IMR-90 (cell line): ENCODE measurements around the gene PALLD. TPM values are rescaled to one million over a fixed set of nuclear protein-coding genes. Genes with fewer than 3 reads are reported as not detected.

Source experiments
- ATAC-seq: fragments of 200-7000 bp; cut with Tn5 transposase; 2 replicates; pipeline ENCODE4 v1.9.1; 2020; ENCODE audit warnings: low read depth, mild to moderate bottlenecking, moderate library complexity
- BruUV-seq: library from RNA; stranded (reverse); fragments of 400-500 nt; replicated peaks from 2 replicates; lab custom pipeline; 2021; lab: Mats Ljungman, UMichigan
- CTCF ChIA-PET: fragments of 300-600 bp; formaldehyde crosslinking; extraction: SDS; loops from one replicate; lab custom pipeline; 2021; ENCODE audit warnings: antibody characterized with exemption; lab: Yijun Ruan, JAX
- POLR2A ChIA-PET: fragments of 300-600 bp; sonication (Branson Sonifier 250); formaldehyde crosslinking; loops from one replicate; lab custom pipeline; 2022; ENCODE audit warnings: antibody characterized with exemption; ENCODE audit not compliant: unreplicated experiment; lab: Charles Lee
- DNase-seq: peaks from one replicate; pipeline ENCODE4 v3.0.0; 2013
- H2AFZ ChIP-seq: replicated peaks from 2 replicates; pipeline ENCODE3; 2013; ENCODE audit warnings: low read length, mild to moderate bottlenecking; ENCODE audit not compliant: poor library complexity
- H2AK5ac ChIP-seq: 2 replicates; pipeline ENCODE4 v1.6.1; 2013; ENCODE audit warnings: low read depth, low read length, inconsistent platforms
- H2AK9ac ChIP-seq: replicated peaks from 2 replicates; pipeline ENCODE3; 2013; ENCODE audit warnings: mild to moderate bottlenecking, low read depth, low read length, moderate library complexity; ENCODE audit not compliant: poor library complexity
- H2BK120ac ChIP-seq: 2 replicates; pipeline ENCODE4 v1.6.1; 2013; ENCODE audit warnings: low read depth, low read length, inconsistent platforms
- H2BK15ac ChIP-seq: 3 replicates; pipeline ENCODE4 v1.6.1; 2013; ENCODE audit warnings: low read depth, low read length, inconsistent platforms
- H2BK20ac ChIP-seq: 2 replicates; pipeline ENCODE4 v1.6.1; 2013; ENCODE audit warnings: low read depth, mild to moderate bottlenecking, inconsistent platforms, low read length, moderate library complexity
- H2BK5ac ChIP-seq: 2 replicates; pipeline ENCODE4 v1.6.1; 2013; ENCODE audit warnings: mild to moderate bottlenecking, low read depth, low read length, inconsistent platforms; ENCODE audit not compliant: poor library complexity, severe bottlenecking
- H3K14ac ChIP-seq: replicated peaks from 2 replicates; pipeline ENCODE4 v1.6.1; 2013; ENCODE audit warnings: low read depth, low read length, inconsistent platforms
- H3K18ac ChIP-seq: 2 replicates; pipeline ENCODE4 v1.6.1; 2013; ENCODE audit warnings: low read depth, low read length, control low read depth
- H3K23ac ChIP-seq: 2 replicates; pipeline ENCODE4 v1.6.1; 2013; ENCODE audit warnings: low read depth, low read length, inconsistent platforms
- H3K27ac ChIP-seq: 2 replicates; pipeline ENCODE4 v1.5.1; 2013; ENCODE audit warnings: mild to moderate bottlenecking, control low read depth, low read length; ENCODE audit not compliant: insufficient read depth
- H3K27me3 ChIP-seq: 2 replicates; pipeline ENCODE4 v1.6.1; 2013; ENCODE audit warnings: low read length; ENCODE audit not compliant: control insufficient read depth, insufficient read depth
- H3K36me3 ChIP-seq: 2 replicates; pipeline ENCODE4 v1.6.1; 2013; ENCODE audit warnings: low read length, mixed read lengths; ENCODE audit not compliant: control insufficient read depth, insufficient read depth
- H3K4ac ChIP-seq: 2 replicates; pipeline ENCODE4 v1.6.1; 2013; ENCODE audit warnings: low read depth, low read length, inconsistent platforms
- H3K4me1 ChIP-seq: 2 replicates; pipeline ENCODE4 v1.6.1; 2013; ENCODE audit warnings: low read length, mixed read lengths; ENCODE audit not compliant: control insufficient read depth, insufficient read depth
- H3K4me2 ChIP-seq: 2 replicates; pipeline ENCODE4 v1.6.1; 2013; ENCODE audit warnings: low read depth, mild to moderate bottlenecking, control low read depth, low read length, moderate library complexity
- H3K4me3 ChIP-seq: 2 replicates; pipeline ENCODE4 v1.5.1; 2013; ENCODE audit warnings: low read depth, mild to moderate bottlenecking, control low read depth, low read length, moderate library complexity; ENCODE audit not compliant: insufficient read depth
- H3K56ac ChIP-seq: 2 replicates; pipeline ENCODE4 v1.6.1; 2013; ENCODE audit warnings: low read length, inconsistent platforms; ENCODE audit not compliant: insufficient read depth; ENCODE audit errors: extremely low read depth
- H3K79me1 ChIP-seq, 2 experiments: 2 replicates each; pipeline ENCODE4 v1.6.1; 2013; ENCODE audit warnings: low read length in 2 of 2, inconsistent platforms in 1 of 2, low read depth in 1 of 2
- H3K9ac ChIP-seq: 2 replicates; pipeline ENCODE4 v1.6.1; 2013; ENCODE audit warnings: low read depth, low read length, control low read depth
- H3K9me1 ChIP-seq: 2 replicates; pipeline ENCODE4 v1.6.1; 2013; ENCODE audit warnings: low read length, inconsistent platforms; ENCODE audit not compliant: insufficient read depth
- H3K9me3 ChIP-seq: 2 replicates; pipeline ENCODE4 v1.6.1; 2013; ENCODE audit warnings: low read length; ENCODE audit not compliant: control insufficient read depth, insufficient read depth
- H4K20me1 ChIP-seq: 2 replicates; pipeline ENCODE4 v1.6.1; 2013; ENCODE audit warnings: low read length, inconsistent platforms; ENCODE audit not compliant: insufficient read depth
- H4K5ac ChIP-seq: 2 replicates; pipeline ENCODE4 v1.6.1; 2013; ENCODE audit warnings: mild to moderate bottlenecking, low read depth, low read length, control low read depth
- H4K8ac ChIP-seq, 2 experiments: 2 replicates each; pipeline ENCODE4 v1.6.1; 2013; ENCODE audit warnings: low read depth in 2 of 2, low read length in 2 of 2, control low read depth in 1 of 2, inconsistent platforms in 1 of 2
- H4K91ac ChIP-seq: 2 replicates; pipeline ENCODE4 v1.6.1; 2013; ENCODE audit warnings: low read depth, low read length, inconsistent platforms; ENCODE audit not compliant: insufficient read depth
- BHLHE40 ChIP-seq: fragments of 150-350 bp; IDR thresholded peaks from 2 replicates; pipeline ENCODE4 v1.6.1; 2016; ENCODE audit warnings: mild to moderate bottlenecking, low read depth, low read length
- CEBPB ChIP-seq: IDR thresholded peaks from 2 replicates; pipeline ENCODE4 v1.6.1; 2012; ENCODE audit warnings: low read depth, low read length, improper control_type of control experiment
- CHD1 ChIP-seq: IDR thresholded peaks from 2 replicates; pipeline ENCODE4 v1.6.1; 2012; ENCODE audit warnings: low read depth, low read length, improper control_type of control experiment
- ELK1 ChIP-seq: fragments of 150-350 bp; IDR thresholded peaks from 2 replicates; pipeline ENCODE4 v1.6.1; 2016; ENCODE audit warnings: low read depth, mild to moderate bottlenecking, low read length, moderate library complexity, borderline replicate concordance
- FOS ChIP-seq: fragments of 150-350 bp; IDR thresholded peaks from 2 replicates; pipeline ENCODE4 v1.6.1; 2016; ENCODE audit warnings: low read depth, low read length
- MAFK ChIP-seq: IDR thresholded peaks from 2 replicates; pipeline ENCODE4 v1.6.1; 2012; ENCODE audit warnings: low read depth, low read length, improper control_type of control experiment
- MAZ ChIP-seq: IDR thresholded peaks from 2 replicates; pipeline ENCODE4 v1.6.1; 2012; ENCODE audit warnings: low read depth, mild to moderate bottlenecking, low read length, improper control_type of control experiment, moderate library complexity, borderline replicate concordance
- NFE2L2 ChIP-seq: fragments of 150-350 bp; IDR thresholded peaks from 2 replicates; pipeline ENCODE4 v1.6.1; 2016; ENCODE audit warnings: low read depth, mild to moderate bottlenecking, low read length
- POLR2A ChIP-seq: IDR thresholded peaks from 2 replicates; pipeline ENCODE4 v1.6.1; 2012; ENCODE audit warnings: mild to moderate bottlenecking, low read depth, low read length
- RAD21 ChIP-seq: IDR thresholded peaks from 2 replicates; pipeline ENCODE4 v1.6.1; 2012; ENCODE audit warnings: low read length, improper control_type of control experiment
- RCOR1 ChIP-seq: IDR thresholded peaks from 2 replicates; pipeline ENCODE4 v1.6.1; 2012; ENCODE audit warnings: mild to moderate bottlenecking, low read length, improper control_type of control experiment; ENCODE audit not compliant: insufficient replicate concordance
- RFX5 ChIP-seq: IDR thresholded peaks from 2 replicates; pipeline ENCODE4 v1.8.0; 2012; ENCODE audit warnings: low read depth, mild to moderate bottlenecking, low read length, moderate library complexity
- SMC3 ChIP-seq: fragments of 150-350 bp; IDR thresholded peaks from 2 replicates; pipeline ENCODE4 v1.6.1; 2016; ENCODE audit warnings: low read depth, mild to moderate bottlenecking, antibody characterized with exemption, low read length, moderate library complexity
- WGBS, 2 experiments: methylation state at CpG; one replicate each; pipeline versions ENCODE4 v1.1.5 to v1.1.7; 2013; ENCODE audit warnings: missing lambda C conversion rate in 2 of 2; ENCODE audit not compliant: insufficient read length in 1 of 2; ENCODE audit errors: extremely low coverage in 2 of 2; 5-methylcytosine and 5-hydroxymethylcytosine counted together
- dilution Hi-C: fragments of 300-500 bp; cut with HindIII; formaldehyde crosslinking; loops from one replicate; pipeline ENCODE4 v1.14.3; 2018; ENCODE audit warnings: low sequenced_read_pairs; ENCODE audit not compliant: unreplicated experiment
- in situ Hi-C: fragments of 300-500 bp; cut with MboI; formaldehyde crosslinking; loops from 3 replicates; pipeline ENCODE4 v1.14.3; 2019; ENCODE audit warnings: low sequenced_read_pairs, inconsistent platforms, mixed read lengths
- intact Hi-C: fragments of 100-400 bp; cut with micrococcal nuclease; formaldehyde crosslinking; loops from 2 replicates; pipeline ENCODE4 v1.10.0; 2022
- polyA plus RNA-seq, 3 experiments: library from polyadenylated mRNA; depleted of rRNA; stranded (reverse); fragments of >200 nt; gene quantifications; 2 replicates each; pipeline ENCODE4 v1.2.3, GENCODE V29; 2012; ENCODE audit warnings: low replicate concordance in 1 of 3
- total RNA-seq: library from RNA; depleted of rRNA; stranded (reverse); fragments of >200 nt; gene quantifications from 2 replicates; pipeline ENCODE4 v1.2.3, GENCODE V29; 2012
- TF ChIP-seq, protein P1 (sequence below): conservative IDR thresholded peaks from 2 replicates; pipeline ENCODE4 v1.5.1; 2012; ENCODE audit warnings: mild to moderate bottlenecking, low read depth, low read length, improper control_type of control experiment
- TF ChIP-seq, protein P2 (sequence below): fragments of 150-350 bp; IDR thresholded peaks from 2 replicates; pipeline ENCODE4 v1.6.1; 2017; ENCODE audit warnings: mild to moderate bottlenecking, antibody characterized with exemption, low read length, low read depth

The PALLD gene
- total and polyA plus RNA-seq, 2 of the 4 experiments (the other 2 are of a cell fraction), result 91.0 to 91.9 TPM

GRCh38 chr4:168716406-168717129 is 219.7 kb downstream of the PALLD start:
- Histone ChIP-seq H3K14ac (no peak overlapping the region; the same call in 1 of the 2 replicates), H3K4me2 (no peak overlapping the region), H2BK20ac (peak overlapping the region; percentile 50), H4K5ac (no peak overlapping the region), H3K9me3 (no peaks in the 10 kb centered on the region), H3K9me1 (0 out of 2 replicates have a peak, but pooled peaks cover 3% of the 10 kb centered on the region), H2AK9ac (no peak overlapping the region), H3K56ac (no peak overlapping the region), H2BK15ac (no peak overlapping the region), H4K20me1 (no peaks in the 10 kb centered on the region), H3K4me3 (no peak overlapping the region), H3K79me1 (no peaks in the 10 kb centered on the region), H3K18ac (no peak overlapping the region), H3K4ac (peak overlapping the region; percentile 37; the same call in 1 of the 2 replicates), H3K4me1 (peaks cover 4% of the 10 kb centered on the region), H2AFZ (no peak overlapping the region), H3K27ac (no peak overlapping the region), H3K23ac (no peak overlapping the region), H2BK120ac (no peak overlapping the region), H4K8ac (no peak overlapping the region), H2AK5ac (peak overlapping the region; percentile 77; the same call in 1 of the 2 replicates), H4K91ac (no peak overlapping the region), H3K27me3 (no peaks in the 10 kb centered on the region), H2BK5ac (no peak overlapping the region), H3K9ac (no peak overlapping the region), H3K36me3 (no peaks in the 10 kb centered on the region)
- 100% methylated on average over 2 of the region's 3 CpGs; no CpG with 5 or more reads in 1 of the 2 experiments for WGBS, 2 experiments
- no TSS peak for BruUV-seq
- CTCF ChIA-PET, result interaction anchor here (0.6 kb wide), 1 partner anchor 119 kb away, joined by 7 read pairs; no protein-coding TSS in a partner anchor
- dilution Hi-C loops (no loop called here), in situ Hi-C loops (no loop called here), intact Hi-C loops (no loop called here)
- no peak for ATAC-seq
- POLR2A ChIA-PET, result no interaction called here
- no peak for DNase-seq
- TF ChIP-seq ELK1 (no peak), CEBPB (no peak), RAD21 (no peak), POLR2A (no peak), RCOR1 (no peak), RFX5 (no peak), SMC3 (no peak), CHD1 (no peak), MAZ (no peak), BHLHE40 (no peak), NFE2L2 (no peak), MAFK (no peak), FOS (no peak)
- TF ChIP-seq, protein P1, sequence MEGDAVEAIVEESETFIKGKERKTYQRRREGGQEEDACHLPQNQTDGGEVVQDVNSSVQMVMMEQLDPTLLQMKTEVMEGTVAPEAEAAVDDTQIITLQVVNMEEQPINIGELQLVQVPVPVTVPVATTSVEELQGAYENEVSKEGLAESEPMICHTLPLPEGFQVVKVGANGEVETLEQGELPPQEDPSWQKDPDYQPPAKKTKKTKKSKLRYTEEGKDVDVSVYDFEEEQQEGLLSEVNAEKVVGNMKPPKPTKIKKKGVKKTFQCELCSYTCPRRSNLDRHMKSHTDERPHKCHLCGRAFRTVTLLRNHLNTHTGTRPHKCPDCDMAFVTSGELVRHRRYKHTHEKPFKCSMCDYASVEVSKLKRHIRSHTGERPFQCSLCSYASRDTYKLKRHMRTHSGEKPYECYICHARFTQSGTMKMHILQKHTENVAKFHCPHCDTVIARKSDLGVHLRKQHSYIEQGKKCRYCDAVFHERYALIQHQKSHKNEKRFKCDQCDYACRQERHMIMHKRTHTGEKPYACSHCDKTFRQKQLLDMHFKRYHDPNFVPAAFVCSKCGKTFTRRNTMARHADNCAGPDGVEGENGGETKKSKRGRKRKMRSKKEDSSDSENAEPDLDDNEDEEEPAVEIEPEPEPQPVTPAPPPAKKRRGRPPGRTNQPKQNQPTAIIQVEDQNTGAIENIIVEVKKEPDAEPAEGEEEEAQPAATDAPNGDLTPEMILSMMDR, result no peak
- TF ChIP-seq, protein P2, sequence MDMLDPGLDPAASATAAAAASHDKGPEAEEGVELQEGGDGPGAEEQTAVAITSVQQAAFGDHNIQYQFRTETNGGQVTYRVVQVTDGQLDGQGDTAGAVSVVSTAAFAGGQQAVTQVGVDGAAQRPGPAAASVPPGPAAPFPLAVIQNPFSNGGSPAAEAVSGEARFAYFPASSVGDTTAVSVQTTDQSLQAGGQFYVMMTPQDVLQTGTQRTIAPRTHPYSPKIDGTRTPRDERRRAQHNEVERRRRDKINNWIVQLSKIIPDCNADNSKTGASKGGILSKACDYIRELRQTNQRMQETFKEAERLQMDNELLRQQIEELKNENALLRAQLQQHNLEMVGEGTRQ, result no peak
